ENCODE data around the gene ZNF597.

Gene ZNF597

DNA sequence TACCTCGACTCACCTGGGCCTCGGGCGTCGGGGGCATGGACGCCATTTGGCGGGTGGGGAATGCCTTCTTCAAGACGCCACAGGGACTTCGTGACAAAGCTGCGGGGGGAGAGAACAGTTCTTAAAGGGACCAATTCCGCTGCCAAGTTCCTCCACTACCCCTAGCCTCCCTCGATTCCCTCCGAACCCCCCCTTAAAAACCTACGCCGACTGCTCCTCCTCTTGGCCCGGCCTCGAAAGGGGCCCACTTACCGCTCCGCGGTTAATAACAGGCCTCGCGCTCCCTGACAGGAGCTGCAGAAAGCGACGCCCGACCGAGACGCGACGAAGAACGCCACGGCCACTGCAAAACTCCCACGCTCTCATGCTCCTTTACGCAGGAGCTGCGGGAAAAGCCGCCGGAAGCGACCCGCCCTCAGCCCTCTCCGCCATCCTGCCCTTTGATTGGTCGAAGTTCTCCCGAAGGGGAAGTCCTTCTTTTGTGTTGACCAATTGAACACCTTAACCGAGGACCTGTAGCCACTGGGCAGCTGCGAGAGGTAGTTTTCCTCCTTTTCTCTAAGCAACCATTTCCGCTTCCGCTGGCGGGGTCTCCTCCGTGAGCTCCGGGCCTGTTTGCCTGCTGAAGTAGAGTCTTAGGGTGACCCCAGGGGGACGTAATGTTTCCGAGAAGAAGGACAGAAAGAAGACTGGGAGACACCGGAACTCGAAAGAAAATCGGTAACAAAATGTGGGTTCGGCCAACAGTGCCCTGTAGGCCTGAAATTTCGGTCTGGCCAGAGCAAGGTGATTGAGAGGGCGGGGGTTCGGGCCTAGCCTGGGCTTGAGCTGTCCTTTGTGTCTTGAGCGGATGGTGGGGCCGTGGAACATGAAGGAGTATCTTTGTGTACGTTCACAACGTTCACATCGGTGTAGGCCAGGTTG, at the start of gene ZNF597, which contains the start of gene NAA60:
TSS of gene ZNF597 (minus strand) at position 397 of the 924 bp plus-strand sequence. CDS start at position 46, 351 bp downstream.
TSS of gene NAA60 (plus strand) at position 573 of the 924 bp plus-strand sequence. CDS start 32,548 bp downstream, outside the sequence.
- DNase-seq = peak; percentile 85

GRCh38 chr16:3492356-3492755, 49.1 kb upstream of the ZNF597 start:
- DNase-seq = no peak

DNA sequence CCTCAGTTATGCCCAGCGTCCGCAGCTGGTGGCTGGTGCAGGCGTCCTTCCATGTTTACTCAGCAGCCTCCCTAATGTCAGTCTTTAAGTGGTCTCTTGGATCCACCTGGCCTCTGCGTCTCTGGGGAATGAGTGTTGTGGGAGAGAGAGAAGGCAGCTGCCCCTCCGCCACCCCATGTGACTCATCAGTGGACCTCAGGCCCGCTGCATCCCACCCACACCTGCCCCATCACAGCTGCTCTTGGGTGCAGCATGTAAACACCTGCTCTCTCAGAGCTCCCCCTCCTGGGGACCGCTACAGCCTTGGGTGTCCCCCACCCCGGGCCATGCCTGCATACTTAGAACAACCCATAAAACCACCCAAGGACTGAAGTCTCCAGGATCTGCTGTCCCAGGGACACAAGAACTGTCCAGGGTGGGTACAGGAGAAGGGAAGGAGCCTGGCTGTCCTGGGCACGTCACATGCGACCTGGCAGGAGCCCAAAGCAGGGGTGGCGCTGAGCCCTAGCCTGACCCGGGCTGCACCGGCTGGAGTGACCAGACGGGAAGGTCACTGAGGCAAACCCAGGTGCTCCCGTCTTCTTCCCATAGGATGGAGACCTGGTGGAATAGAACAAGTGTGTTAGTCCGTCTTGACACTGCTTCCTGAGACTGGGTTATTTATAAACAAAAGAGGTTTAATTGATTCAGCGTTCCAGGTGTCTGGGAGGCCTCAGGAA, 47.8 kb upstream of the ZNF597 start:
- no peak for DNase-seq

DNA sequence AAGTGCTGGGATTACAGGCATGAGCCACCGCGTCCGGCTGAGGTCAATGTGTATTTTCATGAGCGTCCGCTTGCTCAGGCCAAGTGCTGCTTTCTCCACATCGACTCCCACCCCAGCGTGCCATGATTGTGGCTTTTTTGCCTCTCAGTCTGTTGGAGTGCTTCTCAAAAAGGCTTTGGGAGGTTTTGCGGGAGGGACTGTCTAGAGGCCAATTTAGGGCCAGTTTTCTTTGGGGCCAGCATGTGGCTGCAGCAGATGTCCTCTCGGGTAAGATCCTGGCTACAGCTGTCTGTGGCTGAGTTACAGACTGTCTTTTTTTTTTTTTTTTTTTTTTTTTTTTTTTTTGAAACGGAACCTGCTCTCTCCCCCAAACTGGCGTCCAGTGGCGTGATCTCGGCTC, 45.5 kb upstream of the ZNF597 start:
- no peak for DNase-seq

DNA sequence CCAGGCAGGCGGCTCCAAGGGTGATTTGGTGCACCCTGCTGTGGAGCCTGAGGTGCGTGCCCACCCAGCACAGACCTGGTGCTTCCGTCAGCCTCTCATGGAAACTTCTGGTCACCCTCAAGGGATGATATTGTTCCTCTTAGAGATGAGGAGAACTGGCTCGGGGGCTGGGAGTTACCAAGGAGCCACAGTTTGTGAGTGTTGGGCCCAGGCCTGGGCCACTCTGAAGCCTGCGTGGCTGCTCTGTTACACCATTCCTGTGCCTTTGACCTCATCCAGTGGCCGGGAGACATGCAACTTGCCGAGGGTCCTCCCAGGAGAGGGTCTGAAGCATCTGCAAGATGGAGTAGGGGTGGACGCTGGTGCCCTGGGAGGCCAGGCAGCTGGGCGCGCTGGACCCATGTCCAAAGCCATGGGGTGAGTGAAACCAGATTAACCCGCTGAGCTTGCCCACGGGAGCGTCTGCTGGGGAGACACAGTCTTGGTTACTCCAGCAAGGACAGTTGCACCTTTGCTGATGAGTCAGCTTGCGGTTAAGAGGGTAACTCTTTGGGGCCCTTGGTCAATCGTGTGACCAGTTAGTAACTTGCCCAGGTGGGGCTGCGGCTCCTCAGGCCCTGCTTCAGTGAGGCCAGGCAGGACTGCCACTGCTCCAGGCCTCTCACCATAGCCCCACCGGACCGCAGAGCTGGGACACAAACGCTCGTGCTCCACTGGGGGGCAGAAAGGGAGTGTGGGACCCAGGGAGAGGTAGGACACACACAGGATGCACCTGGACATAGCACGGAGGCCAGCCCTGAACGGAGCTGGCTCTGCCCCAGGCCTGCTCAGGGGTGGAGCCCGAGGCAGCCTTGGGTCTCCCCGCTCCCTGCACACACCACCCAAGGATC, 44.5 kb upstream of the ZNF597 start:
- DNase-seq = no peak

DNA sequence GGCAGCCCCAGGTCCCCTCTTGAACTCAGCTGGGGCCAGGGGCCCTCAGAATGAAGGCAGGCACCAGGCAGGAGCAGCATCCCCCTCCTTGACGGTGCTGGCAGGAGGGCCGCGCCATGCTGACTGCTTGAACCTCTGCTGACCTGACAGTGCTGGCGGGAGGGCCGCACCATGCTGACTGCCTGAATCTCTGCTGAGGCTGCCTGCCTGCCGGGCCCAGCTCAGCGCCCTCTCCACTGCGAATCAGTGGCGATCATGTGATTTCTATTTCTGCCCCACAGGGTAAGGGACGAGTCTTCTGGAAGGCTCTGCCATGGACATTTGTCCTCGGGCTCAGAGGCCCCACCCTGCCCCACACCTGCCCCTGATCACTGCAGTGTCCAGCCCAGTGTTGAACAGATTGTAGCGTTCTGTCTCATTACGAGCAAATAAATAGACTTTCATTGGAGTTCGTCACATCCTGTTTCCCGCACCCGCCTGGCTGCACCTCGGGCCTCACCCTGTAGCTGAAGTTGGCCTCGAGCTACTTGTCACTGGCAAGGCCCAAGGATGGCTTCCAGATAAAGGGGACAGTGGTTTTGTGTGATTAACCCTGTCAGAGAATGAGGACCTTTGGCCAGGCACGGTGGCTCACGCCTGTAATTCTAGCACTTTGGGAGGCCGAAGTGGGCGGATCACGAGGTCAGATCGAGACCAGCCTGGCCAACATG, 43.4 kb upstream of the ZNF597 start:
- DNase-seq = no peak

GRCh38 chr16:3485821-3486505, 42.7 kb upstream of the ZNF597 start:
- no peak for DNase-seq

DNA sequence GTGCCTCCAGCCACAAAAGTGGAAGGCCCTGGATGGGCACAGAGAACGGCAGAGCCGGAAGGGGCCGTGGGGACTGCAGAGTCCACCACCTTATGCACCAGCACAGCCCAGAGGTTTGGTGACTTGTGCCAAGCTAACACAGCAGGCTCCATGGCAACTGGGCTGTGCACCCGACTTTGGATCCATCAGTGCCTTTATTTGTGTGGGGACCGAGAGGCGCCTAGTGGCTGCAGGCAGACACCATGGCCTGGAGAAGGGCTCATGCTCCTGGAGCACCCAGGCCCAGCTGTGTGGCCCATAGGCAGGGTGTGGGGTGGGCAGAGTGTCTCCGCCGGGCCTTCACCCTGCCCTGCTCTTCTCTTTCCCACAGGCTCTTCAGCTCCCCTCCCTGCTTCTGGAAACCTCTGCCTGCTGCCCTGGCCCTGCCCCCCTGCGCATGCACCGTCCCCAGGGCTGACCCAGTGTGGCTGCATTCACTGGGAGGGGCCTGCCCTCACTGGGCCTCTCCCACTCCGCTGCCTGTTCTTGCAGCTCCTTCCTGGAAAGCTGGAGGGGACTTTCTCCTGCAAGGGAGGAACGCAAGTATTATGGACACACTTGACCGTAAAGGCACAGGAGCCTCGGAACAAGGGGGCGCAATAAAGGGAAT, 41.9 kb upstream of the ZNF597 start:
- no peak for DNase-seq

GRCh38 chr16:3484318-3485096, 41.2 kb upstream of the ZNF597 start:
- DNase-seq = no peak

DNA sequence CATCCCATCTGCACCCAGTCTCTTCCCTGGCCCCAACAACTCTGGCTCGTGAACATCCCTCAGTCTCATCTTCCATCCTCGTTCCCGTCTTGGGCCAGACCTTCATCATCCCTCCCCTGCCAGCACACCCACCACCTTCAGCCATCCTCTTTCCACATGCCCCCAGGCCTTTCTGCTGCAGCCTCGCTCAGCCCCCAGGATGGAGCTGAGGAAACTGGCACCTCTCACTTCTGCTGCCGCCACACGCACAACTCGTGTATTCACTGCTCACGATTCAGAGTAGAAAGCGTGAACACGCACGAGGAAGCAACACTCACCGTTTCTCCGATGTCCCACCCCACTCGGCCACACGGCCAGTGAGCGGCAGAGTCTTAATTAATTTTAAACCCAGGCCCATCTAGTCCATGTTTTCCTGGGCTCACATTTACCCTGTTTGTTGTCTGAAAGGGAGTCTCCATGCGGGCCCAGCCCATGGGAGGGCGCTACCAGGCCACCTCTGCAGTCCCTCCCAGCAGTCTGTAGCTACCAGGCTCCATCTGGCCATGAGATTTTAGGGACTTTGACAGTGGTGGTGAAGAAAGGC, 39.4 kb upstream of the ZNF597 start:
- no peak for DNase-seq

- no peak for DNase-seq
Measured at GRCh38 chr16:3481696-3482658, 38.7 kb upstream of the ZNF597 start.

DNA sequence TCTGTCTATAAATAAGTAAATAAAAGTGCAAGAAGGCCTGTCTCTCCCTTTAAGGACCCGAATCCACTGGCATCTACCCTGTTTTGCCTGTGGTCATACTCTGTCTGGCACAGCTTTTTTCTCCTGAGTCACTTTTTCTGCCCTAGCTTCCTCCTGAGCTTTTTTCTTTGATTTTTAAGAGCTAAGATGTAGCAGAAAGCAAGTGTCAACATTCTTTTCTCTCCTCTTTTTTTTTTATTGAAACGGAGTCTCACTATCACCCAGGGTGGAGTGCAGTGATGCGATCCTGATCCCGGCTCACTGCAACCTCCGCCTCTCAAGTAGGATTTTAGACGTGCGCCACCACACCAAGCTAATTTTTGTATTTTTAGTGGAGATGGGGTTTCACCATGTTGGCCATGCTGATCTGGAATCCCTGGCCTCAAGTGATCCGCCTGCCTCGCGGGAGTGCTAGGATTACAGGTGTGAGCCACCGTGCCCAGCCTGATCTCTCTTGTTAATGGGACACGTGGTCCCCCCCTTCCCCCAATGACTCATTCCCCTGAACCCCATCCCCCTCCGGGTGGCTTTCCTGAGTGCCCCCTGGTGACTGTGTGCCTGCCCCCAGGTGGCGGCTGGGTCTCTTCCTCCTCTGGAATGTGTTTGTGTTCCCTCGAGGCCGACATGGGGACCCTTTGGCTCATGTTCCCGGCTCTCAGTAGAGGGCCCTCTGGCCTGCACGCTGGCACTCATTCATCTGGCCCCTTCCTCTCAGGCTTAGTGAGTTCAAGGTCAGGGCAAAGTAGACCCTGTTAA, 37.8 kb upstream of the ZNF597 start:
- DNase-seq = no peak

DNA sequence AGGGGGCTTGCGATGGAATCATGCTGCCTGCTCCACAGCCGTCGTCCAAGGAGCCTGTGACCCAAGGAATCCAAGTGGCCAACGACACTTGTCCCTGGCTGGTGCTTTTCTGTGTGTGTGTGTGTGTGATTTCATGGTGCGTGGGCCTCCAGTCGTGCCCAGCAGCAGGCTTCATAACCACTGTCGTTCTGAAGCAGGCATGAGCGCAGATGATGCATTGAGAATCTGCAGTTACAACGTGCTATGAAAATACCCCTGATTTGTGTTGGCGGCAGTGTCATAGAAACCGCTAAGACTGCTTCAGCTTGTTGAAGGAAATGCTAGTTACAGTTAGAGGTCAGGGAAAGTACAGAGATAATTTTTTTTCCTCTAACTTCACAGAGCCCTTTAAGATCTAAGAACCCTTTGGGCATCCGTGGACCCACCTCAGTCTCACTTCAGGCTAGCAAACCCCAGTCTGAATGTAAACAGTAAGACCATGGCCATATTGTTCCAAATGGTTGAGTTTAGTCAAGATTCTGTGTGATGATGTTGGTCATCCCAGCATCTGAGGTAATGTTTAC, 36.4 kb upstream of the ZNF597 start:
- no peak for DNase-seq

- DNase-seq = no peak
Measured at GRCh38 chr16:3478242-3478925, 35.1 kb upstream of the ZNF597 start.

DNA sequence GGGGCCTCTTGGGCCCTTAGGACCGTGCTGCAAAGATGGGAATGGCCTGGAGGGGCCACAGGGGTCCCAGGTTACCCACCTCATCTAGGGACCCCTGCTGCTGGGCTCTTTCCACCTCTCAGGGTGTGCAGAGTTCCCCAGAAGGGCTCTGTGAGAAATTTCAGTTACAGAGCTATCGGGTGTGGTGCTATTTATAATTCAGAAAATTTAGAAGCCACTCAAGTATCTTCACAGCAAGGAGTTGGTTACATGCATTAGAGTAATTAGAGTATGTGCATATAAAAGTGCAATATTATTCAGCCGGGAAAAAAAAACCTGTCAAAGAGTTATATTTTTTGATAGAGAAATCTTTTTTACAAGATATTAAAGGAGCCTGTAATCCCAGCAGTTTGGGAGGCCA, 33.1 kb upstream of the ZNF597 start:
- DNase-seq = no peak

DNA sequence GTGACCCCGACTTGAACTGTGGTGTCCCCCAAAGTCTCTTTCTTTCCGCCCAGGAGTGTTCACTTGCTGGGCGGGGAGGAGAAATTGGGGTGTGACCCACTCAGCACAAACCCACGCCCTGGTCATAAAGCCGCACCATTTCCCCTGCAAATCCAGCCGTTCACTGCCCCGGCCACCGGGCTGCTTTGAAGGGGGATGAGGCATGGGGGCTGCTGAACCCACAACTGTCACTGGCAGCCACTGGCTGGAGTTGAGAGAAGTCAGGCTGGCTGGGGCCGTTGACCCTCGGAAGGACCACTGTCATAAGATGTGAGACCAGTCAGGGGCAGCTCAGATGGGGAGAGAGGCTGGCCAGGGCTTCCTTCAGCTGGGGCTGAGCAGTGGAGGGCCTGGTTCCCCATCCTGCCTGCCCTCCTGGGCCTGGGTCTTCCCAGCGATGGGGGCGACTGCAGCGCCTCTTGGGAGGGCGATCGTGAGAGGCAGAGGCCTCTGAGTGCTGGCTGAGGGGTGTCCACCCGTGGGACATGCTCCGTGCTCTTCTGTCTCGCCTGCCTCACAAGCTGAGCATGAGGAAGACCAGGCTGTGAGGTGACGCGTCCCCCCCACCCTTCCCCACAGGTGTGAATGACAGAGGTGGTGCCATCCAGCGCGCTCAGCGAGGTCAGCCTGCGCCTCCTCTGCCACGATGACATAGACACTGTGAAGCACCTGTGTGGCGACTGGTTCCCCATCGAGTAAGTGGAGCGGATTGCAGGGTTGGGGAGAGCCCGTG, 32.5 kb upstream of the ZNF597 start:
- DNase-seq = no peak
